Loucy (cell line): Measurements from ENCODE around the gene TLK2.
"Not testable (repeated sequence)": the region's sequence is repeated elsewhere in the genome, so short reads cannot be mapped to it uniquely, and the experiment has no call there.

ENCODE experiments used
- H2AFZ ChIP-seq: fragments of 200-600 bp; sonication (generic); 2 replicates; pipeline ENCODE4 v1.6.0; 2016; ENCODE audit warnings: antibody characterized with exemption, mild to moderate bottlenecking, low read length, moderate library complexity
- H3F3A ChIP-seq: fragments of 200-600 bp; 2 replicates; pipeline ENCODE4 v1.6.0; 2016; ENCODE audit warnings: antibody characterized with exemption, low read depth, mild to moderate bottlenecking
- H3K27me3 ChIP-seq: fragments of 200-600 bp; sonication (generic); 2 replicates; pipeline ENCODE4 v1.6.1; 2014; ENCODE audit warnings: low read length, mild to moderate bottlenecking; ENCODE audit not compliant: insufficient read depth, poor library complexity, severe bottlenecking
- H3K36me3 ChIP-seq: fragments of 200-600 bp; sonication (generic); 2 replicates; pipeline ENCODE4 v1.6.1; 2016; ENCODE audit warnings: low read length; ENCODE audit not compliant: insufficient read depth
- H3K4me1 ChIP-seq: fragments of 200-600 bp; sonication (generic); 2 replicates; pipeline ENCODE4 v1.5.1; 2014; ENCODE audit warnings: low read length, mild to moderate bottlenecking; ENCODE audit not compliant: insufficient read depth, poor library complexity, severe bottlenecking
- H3K4me2 ChIP-seq: fragments of 200-600 bp; sonication (generic); 2 replicates; pipeline ENCODE4 v1.6.0; 2014; ENCODE audit warnings: antibody characterized with exemption, low read length, low read depth, mild to moderate bottlenecking; ENCODE audit not compliant: poor library complexity, severe bottlenecking
- H3K4me3 ChIP-seq: fragments of 200-600 bp; sonication (generic); 2 replicates; pipeline ENCODE4 v1.5.1; 2014; ENCODE audit warnings: low read length, mild to moderate bottlenecking, mixed read lengths; ENCODE audit not compliant: poor library complexity, severe bottlenecking
- H3K79me2 ChIP-seq: fragments of 200-600 bp; sonication (generic); 2 replicates; pipeline ENCODE4 v1.6.1; 2014; ENCODE audit warnings: low read length; ENCODE audit not compliant: insufficient read depth
- H3K9ac ChIP-seq: fragments of 200-600 bp; sonication (generic); 2 replicates; pipeline ENCODE4 v1.6.0; 2014; ENCODE audit warnings: mild to moderate bottlenecking, low read depth, low read length, moderate library complexity; ENCODE audit not compliant: poor library complexity, severe bottlenecking
- H3K9me2 ChIP-seq: fragments of 200-600 bp; sonication (generic); replicated peaks from 2 replicates; pipeline ENCODE4 v1.6.1; 2016; ENCODE audit warnings: low read depth, low read length, mixed read lengths
- H3K9me3 ChIP-seq: fragments of 200-600 bp; sonication (generic); 2 replicates; pipeline ENCODE4 v1.6.1; 2014; ENCODE audit warnings: mild to moderate bottlenecking, antibody characterized with exemption, low read length, low read depth; ENCODE audit not compliant: insufficient read depth
- H4K20me1 ChIP-seq: fragments of 200-600 bp; sonication (generic); 2 replicates; pipeline ENCODE4 v1.6.0; 2014; ENCODE audit warnings: antibody characterized with exemption, low read length, mild to moderate bottlenecking; ENCODE audit not compliant: insufficient read depth, poor library complexity, severe bottlenecking
- EZH2phosphoT487 ChIP-seq: fragments of 200-600 bp; IDR thresholded peaks from 2 replicates; pipeline ENCODE4 v1.6.1; 2018; ENCODE audit warnings: antibody characterized with exemption, mild to moderate bottlenecking, moderate library complexity, borderline replicate concordance
- TF ChIP-seq, protein P1 (sequence below): fragments of 200-600 bp; sonication (generic); conservative IDR thresholded peaks from 2 replicates; pipeline ENCODE4 v1.5.1; 2014; ENCODE audit warnings: mild to moderate bottlenecking, antibody characterized with exemption, low read length

TLK2 gene

DNA sequence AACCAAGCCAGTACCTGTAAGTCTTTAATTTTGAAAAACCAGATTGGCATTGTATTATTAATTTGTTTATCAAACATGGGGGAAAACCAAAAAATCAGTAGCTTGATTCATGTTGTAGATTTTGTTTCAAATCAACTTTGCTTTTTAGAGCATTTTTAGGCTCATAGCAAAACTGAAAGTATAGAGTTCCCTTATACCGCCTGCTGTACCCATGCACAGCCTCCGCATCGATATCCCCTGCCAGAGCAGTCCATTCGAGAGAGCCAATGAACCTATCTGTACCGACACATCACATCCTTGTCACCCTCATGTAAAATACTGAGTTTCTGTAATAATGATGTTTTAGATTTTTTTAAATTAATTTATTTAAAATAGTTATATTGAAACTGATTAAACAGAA, 132.7 kb downstream of the TLK2 start:
- H3K9me2 ChIP-seq: no peaks in the 10 kb centered on the region
- no peak overlapping the region for H3K4me2 ChIP-seq
- H3K9ac ChIP-seq: no peak overlapping the region
- H3F3A ChIP-seq: no peaks in the 10 kb centered on the region
- no peak for TF ChIP-seq EZH2phosphoT487
- TF ChIP-seq, protein P1, sequence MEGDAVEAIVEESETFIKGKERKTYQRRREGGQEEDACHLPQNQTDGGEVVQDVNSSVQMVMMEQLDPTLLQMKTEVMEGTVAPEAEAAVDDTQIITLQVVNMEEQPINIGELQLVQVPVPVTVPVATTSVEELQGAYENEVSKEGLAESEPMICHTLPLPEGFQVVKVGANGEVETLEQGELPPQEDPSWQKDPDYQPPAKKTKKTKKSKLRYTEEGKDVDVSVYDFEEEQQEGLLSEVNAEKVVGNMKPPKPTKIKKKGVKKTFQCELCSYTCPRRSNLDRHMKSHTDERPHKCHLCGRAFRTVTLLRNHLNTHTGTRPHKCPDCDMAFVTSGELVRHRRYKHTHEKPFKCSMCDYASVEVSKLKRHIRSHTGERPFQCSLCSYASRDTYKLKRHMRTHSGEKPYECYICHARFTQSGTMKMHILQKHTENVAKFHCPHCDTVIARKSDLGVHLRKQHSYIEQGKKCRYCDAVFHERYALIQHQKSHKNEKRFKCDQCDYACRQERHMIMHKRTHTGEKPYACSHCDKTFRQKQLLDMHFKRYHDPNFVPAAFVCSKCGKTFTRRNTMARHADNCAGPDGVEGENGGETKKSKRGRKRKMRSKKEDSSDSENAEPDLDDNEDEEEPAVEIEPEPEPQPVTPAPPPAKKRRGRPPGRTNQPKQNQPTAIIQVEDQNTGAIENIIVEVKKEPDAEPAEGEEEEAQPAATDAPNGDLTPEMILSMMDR: no peak
- H4K20me1 ChIP-seq: no peaks in the 10 kb centered on the region
- no peaks in the 10 kb centered on the region for H3K79me2 ChIP-seq
- peaks cover 3% of the 10 kb centered on the region for H3K4me1 ChIP-seq
- no peak overlapping the region for H2AFZ ChIP-seq
- H3K27me3 ChIP-seq: no peaks in the 10 kb centered on the region
- no peaks in the 10 kb centered on the region for H3K9me3 ChIP-seq
- H3K4me3 ChIP-seq: no peak overlapping the region
- H3K36me3 ChIP-seq: peaks cover 84% of the 10 kb centered on the region

DNA sequence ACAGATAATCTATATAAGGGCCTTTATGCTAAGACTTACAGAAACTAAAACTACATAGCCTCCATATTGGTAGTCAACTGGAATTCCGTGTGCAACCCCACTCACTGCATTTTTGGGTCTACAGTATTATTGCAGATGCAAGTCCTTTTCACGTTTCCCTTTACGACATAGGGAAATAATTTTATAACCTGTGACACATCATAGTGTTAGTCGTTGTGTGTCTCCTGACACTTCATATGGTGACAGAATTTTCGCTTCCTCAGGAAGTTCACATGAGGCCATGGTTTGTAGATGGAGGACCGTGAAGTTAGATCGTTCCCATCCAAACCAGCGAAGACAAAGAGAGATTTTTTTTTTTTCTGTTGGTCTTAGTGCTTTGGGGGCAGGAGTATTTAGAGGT, 133.1 kb downstream of the TLK2 start:
- H3K9ac ChIP-seq: no peak overlapping the region
- no peaks in the 10 kb centered on the region for H3F3A ChIP-seq
- no peaks in the 10 kb centered on the region for H3K9me3 ChIP-seq
- no peaks in the 10 kb centered on the region for H3K9me2 ChIP-seq
- H3K79me2 ChIP-seq: no peaks in the 10 kb centered on the region
- no peak overlapping the region for H2AFZ ChIP-seq
- H3K27me3 ChIP-seq: no peaks in the 10 kb centered on the region
- peaks cover 82% of the 10 kb centered on the region for H3K36me3 ChIP-seq
- H3K4me3 ChIP-seq: no peak overlapping the region
- H4K20me1 ChIP-seq: no peaks in the 10 kb centered on the region
- peaks cover 3% of the 10 kb centered on the region for H3K4me1 ChIP-seq
- TF ChIP-seq, protein P1: no peak
- no peak for TF ChIP-seq EZH2phosphoT487
- H3K4me2 ChIP-seq: no peak overlapping the region

DNA sequence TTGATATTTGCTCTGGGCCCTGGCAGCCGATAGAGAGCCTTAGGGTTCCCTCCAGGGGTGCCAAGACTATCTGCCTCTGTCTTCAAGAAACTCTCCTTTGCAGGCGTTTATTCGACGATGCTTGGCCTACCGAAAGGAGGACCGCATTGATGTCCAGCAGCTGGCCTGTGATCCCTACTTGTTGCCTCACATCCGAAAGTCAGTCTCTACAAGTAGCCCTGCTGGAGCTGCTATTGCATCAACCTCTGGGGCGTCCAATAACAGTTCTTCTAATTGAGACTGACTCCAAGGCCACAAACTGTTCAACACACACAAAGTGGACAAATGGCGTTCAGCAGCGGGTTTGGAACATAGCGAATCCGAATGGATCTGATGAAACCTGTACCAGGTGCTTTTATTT, 133.7 kb downstream of the TLK2 start:
- H3K36me3 ChIP-seq: peaks cover 78% of the 10 kb centered on the region
- not testable (repeated sequence) for H3F3A ChIP-seq, H3K27me3 ChIP-seq, H2AFZ ChIP-seq, H3K9me2 ChIP-seq, H3K9ac ChIP-seq, H3K4me1 ChIP-seq, H3K79me2 ChIP-seq, H3K4me2 ChIP-seq, H3K4me3 ChIP-seq, H3K9me3 ChIP-seq, H4K20me1 ChIP-seq

DNA sequence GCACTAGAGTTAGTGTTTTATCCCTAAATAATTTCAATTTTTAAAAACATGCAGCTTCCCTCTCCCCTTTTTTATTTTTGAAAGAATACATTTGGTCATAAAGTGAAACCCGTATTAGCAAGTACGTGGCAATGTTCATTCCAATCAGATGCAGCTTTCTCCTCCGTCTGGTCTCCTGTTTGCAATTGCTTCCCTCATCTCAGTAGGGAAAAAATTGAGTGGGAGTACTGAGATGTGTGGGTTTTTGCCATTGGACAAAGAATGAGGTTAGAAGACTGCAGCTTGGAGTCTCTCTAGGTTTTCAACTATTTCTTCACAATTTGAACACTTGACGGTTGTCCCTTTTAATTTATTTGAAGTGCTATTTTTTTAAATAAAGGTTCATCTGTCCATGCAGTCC, 134.5 kb downstream of the TLK2 start:
- not testable (repeated sequence) for H4K20me1 ChIP-seq, H3F3A ChIP-seq, H3K9me3 ChIP-seq, H3K4me2 ChIP-seq, H3K27me3 ChIP-seq, H3K4me1 ChIP-seq, H3K9ac ChIP-seq, H3K79me2 ChIP-seq, H3K9me2 ChIP-seq, H2AFZ ChIP-seq, H3K4me3 ChIP-seq
- H3K36me3 ChIP-seq: peaks cover 70% of the 10 kb centered on the region
